B cell (primary cell): ENCODE data around the gene HAPSTR1. TPM values are rescaled to one million over a fixed set of nuclear protein-coding genes. Genes with fewer than 3 reads are reported as not detected.

ENCODE experiments used
- ATAC-seq: fragments of 200-7000 bp; cut with Tn5 transposase; one replicate; pipeline ENCODE4 v1.10.0; 2021; ENCODE audit warnings: low read depth, mild to moderate bottlenecking, moderate number of reproducible peaks, moderate library complexity
- CTCF ChIA-PET: fragments of 350-600 bp; sonication (Branson Sonifier 250); formaldehyde crosslinking; loops from one replicate; lab custom pipeline; 2021; ENCODE audit warnings: antibody characterized with exemption, inconsistent platforms; lab: Charles Lee
- POLR2A ChIA-PET: fragments of 350-600 bp; sonication (Branson Sonifier 250); formaldehyde crosslinking; loops from one replicate; lab custom pipeline; 2021; ENCODE audit warnings: antibody characterized with exemption; lab: Charles Lee
- DNase-seq: peaks from one replicate; pipeline ENCODE4 v3.0.0; 2013
- H2AFZ ChIP-seq: 2 replicates; pipeline ENCODE4 v1.6.1; 2012; ENCODE audit warnings: mild to moderate bottlenecking, low read depth, low read length; ENCODE audit not compliant: insufficient read depth, poor library complexity, severe bottlenecking
- H3K27ac ChIP-seq, 2 donors: 1 replicate in 1 of 2; 2 replicates in 1 of 2; pipeline ENCODE4 v1.5.1; 2012 to 2013; ENCODE audit warnings: low read length in 2 of 2, mild to moderate bottlenecking in 2 of 2, moderate library complexity in 1 of 2
- H3K27me3 ChIP-seq, 4 experiments: fragments of 200-600 bp in 1 of 4; sonication (generic) in 1 of 4; replicated peaks in 1 of 4; 1 replicate in 2 of 4; 2 replicates in 2 of 4; pipeline versions ENCODE4 v1.6.1 to v1.7.0; 2013 to 2016; ENCODE audit warnings: low read length in 3 of 4, mild to moderate bottlenecking in 2 of 4, mixed read lengths in 1 of 4, moderate library complexity in 1 of 4; ENCODE audit not compliant: insufficient read depth in 4 of 4, control insufficient read depth in 3 of 4; ENCODE audit errors: control extremely low read depth in 1 of 4
- H3K36me3 ChIP-seq, 2 experiments: replicated peaks in 1 of 2; 1 replicate in 1 of 2; 2 replicates in 1 of 2; pipeline versions ENCODE4 v1.6.1 to v1.7.1; 2013; ENCODE audit warnings: low read length in 1 of 2; ENCODE audit not compliant: insufficient read depth in 2 of 2, control insufficient read depth in 1 of 2; ENCODE audit errors: control extremely low read depth in 1 of 2, extremely low read depth in 1 of 2
- H3K4me1 ChIP-seq, 2 donors: fragments of 200-600 bp in 1 of 2; sonication (generic) in 1 of 2; 1 replicate in 1 of 2; 2 replicates in 1 of 2; pipeline versions ENCODE4 v1.5.1 to v1.6.1; 2013 to 2017; ENCODE audit warnings: low read length in 2 of 2; ENCODE audit not compliant: control insufficient read depth in 2 of 2, insufficient read depth in 2 of 2
- H3K4me2 ChIP-seq: replicated peaks from 2 replicates; pipeline ENCODE3; 2012; ENCODE audit warnings: mild to moderate bottlenecking, low read depth, low read length; ENCODE audit not compliant: poor library complexity, severe bottlenecking
- H3K4me3 ChIP-seq, 5 experiments: fragments of 200-600 bp in 1 of 5; sonication (generic) in 1 of 5; 1 replicate in 3 of 5; 2 replicates in 2 of 5; pipeline versions ENCODE4 v1.5.1 to v1.7.0; 2011 to 2016; ENCODE audit warnings: low read length in 4 of 5, mild to moderate bottlenecking in 4 of 5, low read depth in 2 of 5, control low read depth in 1 of 5, moderate library complexity in 1 of 5; ENCODE audit not compliant: insufficient read depth in 1 of 5; ENCODE audit errors: control extremely low read depth in 1 of 5, extremely low read depth in 1 of 5
- H3K79me2 ChIP-seq: fragments of 200-600 bp; sonication (generic); one replicate; pipeline ENCODE4 v1.6.0; 2016; ENCODE audit warnings: low read length; ENCODE audit not compliant: control insufficient read depth, insufficient read depth
- H3K9ac ChIP-seq: fragments of 200-600 bp; sonication (generic); 2 replicates; pipeline ENCODE4 v1.6.1; 2017; ENCODE audit warnings: mild to moderate bottlenecking, low read length, moderate library complexity
- H3K9me3 ChIP-seq, 3 donors: one replicate each; pipeline versions ENCODE4 v1.6.1 to v1.7.1; 2013; ENCODE audit warnings: low read length in 2 of 3; ENCODE audit not compliant: control insufficient read depth in 2 of 3, insufficient read depth in 1 of 3; ENCODE audit errors: control extremely low read depth in 1 of 3
- H4K20me1 ChIP-seq: 2 replicates; pipeline ENCODE4 v1.6.0; 2012; ENCODE audit warnings: mild to moderate bottlenecking, low read length; ENCODE audit not compliant: insufficient read depth, control insufficient read depth, poor library complexity, severe bottlenecking
- H3K27ac Mint-ChIP-seq: one replicate; pipeline ENCODE4 v1.8.0; 2021; ENCODE audit warnings: mixed read lengths
- H3K27me3 Mint-ChIP-seq: one replicate; pipeline ENCODE4 v1.8.0; 2021; ENCODE audit warnings: mixed read lengths
- H3K4me1 Mint-ChIP-seq: one replicate; pipeline ENCODE4 v1.8.0; 2021; ENCODE audit warnings: mixed read lengths
- H3K4me3 Mint-ChIP-seq: one replicate; pipeline ENCODE4 v1.8.0; 2021; ENCODE audit warnings: mixed read lengths
- H3K9me3 Mint-ChIP-seq: one replicate; pipeline ENCODE4 v1.8.0; 2022; ENCODE audit warnings: mixed read lengths; ENCODE audit not compliant: insufficient read depth
- CTCF ChIP-seq: fragments of 200-600 bp; IDR thresholded peaks from one replicate; pipeline ENCODE4 v1.8.0; 2022; ENCODE audit warnings: antibody characterized with exemption, mild to moderate bottlenecking
- EZH2 ChIP-seq: IDR thresholded peaks from 2 replicates; pipeline ENCODE4 v1.6.1; 2012; ENCODE audit warnings: borderline replicate concordance, low read depth, mild to moderate bottlenecking, moderate library complexity, low read length; ENCODE audit not compliant: insufficient read depth, poor library complexity, severe bottlenecking
- WGBS: methylation state at CpG from one replicate; pipeline ENCODE4 v1.1.5; 2013; ENCODE audit warnings: missing lambda C conversion rate; ENCODE audit not compliant: insufficient coverage; 5-methylcytosine and 5-hydroxymethylcytosine counted together
- intact Hi-C: fragments of 100-400 bp; cut with micrococcal nuclease; formaldehyde crosslinking; loops from one replicate; pipeline ENCODE4 v1.10.0; 2022
- polyA minus RNA-seq: library from RNA; depleted of rRNA, polyadenylated mRNA; stranded (reverse); fragments of >200 nt; gene quantifications from 2 replicates; pipeline ENCODE4 v1.2.3, GENCODE V29; 2012
- polyA plus RNA-seq: library from polyadenylated mRNA; depleted of rRNA; stranded (reverse); fragments of >200 nt; gene quantifications from 2 replicates; pipeline ENCODE4 v1.2.3, GENCODE V29; 2012
- total RNA-seq, 2 donors: library from RNA; stranded (reverse); fragments of 120-200 nt in 1 of 2; gene quantifications; 1 replicate in 1 of 2; 2 replicates in 1 of 2; pipeline versions ENCODE4 v1.2.3 to v1.2.4, GENCODE V29; 2013 to 2022

HAPSTR1 gene
- total RNA-seq (99.2 and 101 TPM in 2 replicates), polyA plus RNA-seq (35.5 and 68.0 TPM in 2 replicates), polyA minus RNA-seq (71.5 and 73.0 TPM in 2 replicates)
- 77.6 TPM for total RNA-seq (2013)

GRCh38 chr16:9090960-9091866 is at the start of gene HAPSTR1:
HAPSTR1 (plus strand) TSS chr16:9091644; CDS start chr16:9092045, 401 bp downstream.
- ATAC-seq (peak; percentile 84), DNase-seq (peak; percentile 100)
- Histone ChIP-seq H3K27ac (peak within 1 kb of the TSS; percentile 90 to 98), H3K4me3 (peak within 1 kb of the TSS; percentile 84 to 95 (median 88)), H4K20me1 (peaks cover 36% of the 10 kb centered on the region), H3K4me1 (peaks cover 31 to 37% of the 10 kb centered on the region in 2 donors), H3K9me3 (no peaks in the 10 kb centered on the region), H2AFZ (peak within 1 kb of the TSS; percentile 97), H3K36me3 (peaks cover 4 to 21% of the 10 kb centered on the region in 2 experiments), H3K9ac (peak within 1 kb of the TSS; percentile 94), H3K4me2 (peak within 1 kb of the TSS; percentile 98), H3K27me3 (no peaks in the 10 kb centered on the region), H3K79me2 (peaks cover 45% of the 10 kb centered on the region)
- under 1% methylated on average over 73 of the region's 79 CpGs for WGBS
- H3K27ac Mint-ChIP-seq: peak within 1 kb of the TSS; percentile 98
- no peaks in the 10 kb centered on the region for H3K9me3 Mint-ChIP-seq
- POLR2A ChIA-PET: interaction anchor here (0.6 to 3.1 kb wide), 21 partner anchors 9 to 1646 kb away, joined by 3 to 49 read pairs (median 5); partner anchors contain the start of genes CARHSP1, PMM2 and TMEM186
- CTCF ChIA-PET: interaction anchor here (0.6 to 1.6 kb wide), 10 partner anchors 8 to 200 kb away, joined by 3 to 11 read pairs (median 4); no protein-coding TSS in a partner anchor
- H3K27me3 Mint-ChIP-seq: no peaks in the 10 kb centered on the region
- no peak for TF ChIP-seq CTCF
- no peak for TF ChIP-seq EZH2
- peaks cover 38% of the 10 kb centered on the region for H3K4me1 Mint-ChIP-seq
- intact Hi-C loops: loop anchor here (1.0 to 10.0 kb wide), 8 partner anchors 8 to 1204 kb away; partner anchors contain the start of gene CARHSP1
- peak within 1 kb of the TSS; percentile 97 for H3K4me3 Mint-ChIP-seq
